ENCODE results near the gene SEMA6C. TPM values are rescaled to one million over a fixed set of nuclear protein-coding genes. Genes with fewer than 3 reads are reported as not detected.

The SEMA6C gene
- total and polyA plus RNA-seq, 2 of the 13 experiments (the other 11 are each of a cell fraction or from before 2014, with no cell fraction given): 1.4 to 2.9 TPM

DNA sequence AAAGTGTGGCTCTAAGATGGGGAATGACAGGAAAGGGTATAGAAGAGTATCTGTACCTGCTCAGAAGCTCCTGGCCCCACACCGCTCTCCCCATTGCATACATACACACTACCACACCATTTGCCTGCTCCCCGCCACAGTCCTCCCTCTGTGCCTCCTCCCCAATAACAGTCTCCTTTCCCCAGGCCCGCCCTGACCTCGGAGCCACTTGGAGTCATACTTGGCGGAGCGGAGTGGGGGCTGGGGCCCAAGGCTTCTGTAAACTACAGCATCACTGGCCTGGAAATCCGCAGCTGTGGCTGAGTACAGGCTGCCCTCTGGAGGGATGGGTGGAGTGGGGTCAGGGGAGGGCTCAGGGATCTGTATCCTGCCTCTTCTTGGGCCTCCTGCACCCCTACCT, 8.6 kb downstream of the SEMA6C start (continued):
- TF ChIP-seq KLF9 (CRISPR knock-in tag; IDR thresholded peaks at IDR 0.05; ENCODE audit: low read depth): no peak
- TF ChIP-seq TEAD2 (CRISPR knock-in tag; IDR thresholded peaks at IDR 0.05): no peak
- TF ChIP-seq U2AF1 (optimal IDR thresholded peaks at IDR 0.05; ENCODE audit: low read depth, low read length): no peak
- TF ChIP-seq TEAD3 (CRISPR knock-in tag; optimal IDR thresholded peaks at IDR 0.05; ENCODE audit: borderline replicate concordance): no peak
- TF ChIP-seq, protein P1, sequence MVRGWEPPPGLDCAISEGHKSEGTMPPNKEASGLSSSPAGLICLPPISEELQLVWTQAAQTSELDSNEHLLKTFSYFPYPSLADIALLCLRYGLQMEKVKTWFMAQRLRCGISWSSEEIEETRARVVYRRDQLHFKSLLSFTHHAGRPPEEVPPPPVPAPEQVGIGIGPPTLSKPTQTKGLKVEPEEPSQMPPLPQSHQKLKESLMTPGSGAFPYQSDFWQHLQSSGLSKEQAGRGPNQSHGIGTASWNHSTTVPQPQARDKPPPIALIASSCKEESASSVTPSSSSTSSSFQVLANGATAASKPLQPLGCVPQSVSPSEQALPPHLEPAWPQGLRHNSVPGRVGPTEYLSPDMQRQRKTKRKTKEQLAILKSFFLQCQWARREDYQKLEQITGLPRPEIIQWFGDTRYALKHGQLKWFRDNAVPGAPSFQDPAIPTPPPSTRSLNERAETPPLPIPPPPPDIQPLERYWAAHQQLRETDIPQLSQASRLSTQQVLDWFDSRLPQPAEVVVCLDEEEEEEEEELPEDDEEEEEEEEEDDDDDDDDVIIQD (CRISPR knock-in tag; IDR thresholded peaks at IDR 0.05; ENCODE audit: low read depth): no peak
- TF ChIP-seq BRCA1 (CRISPR knock-in tag; IDR thresholded peaks at IDR 0.05): no peak

GRCh38 chr1:151135433-151136385, 10.7 kb downstream of the SEMA6C start:
- in situ Hi-C loops (cut with HindIII; ENCODE audit: extremely low pct_ligation_motif_present, low pct_unique_long_range_greater_than_20kb): no loop called here
- Histone ChIP-seq H3K36me3 (replicated peaks in 1 of 2; ENCODE audit: control insufficient read depth in 1 of 2, insufficient read depth in 2 of 2, low read length in 2 of 2) (no peaks in the 10 kb centered on the region), H3K4me1 (ENCODE audit: insufficient read depth, low read length) (no peaks in the 10 kb centered on the region), H3K4me2 (ENCODE audit: low read depth, low read length) (no peak overlapping the region), H4K20me1 (ENCODE audit: insufficient read depth, low read length) (no peaks in the 10 kb centered on the region), H3K9ac (ENCODE audit: insufficient read depth, low read depth, low read length) (no peak overlapping the region), H3K9me3 (ENCODE audit: low read length) (no peaks in the 10 kb centered on the region), H3K27ac (ENCODE audit: extremely low read length, insufficient read depth, low read length) (no peak overlapping the region), H3K27me3 (ENCODE audit: control insufficient read depth in 1 of 2, insufficient read depth in 2 of 2, low read length in 2 of 2) (no peaks in the 10 kb centered on the region), H3K4me3 (replicated peaks in 1 of 3; ENCODE audit: insufficient read depth in 1 of 3, low read depth in 2 of 3, low read length in 3 of 3) (no peak overlapping the region), H2AFZ (ENCODE audit: low read length) (no peak overlapping the region), H3K79me2 (ENCODE audit: insufficient read depth, low read length) (no peaks in the 10 kb centered on the region)
- BruUV-seq (replicated peaks): no TSS peak
- whole genome bisulfite sequencing (ENCODE audit: low lambda C conversion rate): 86% methylated on average over 8 of the region's 12 CpGs
- ChIA-PET CTCF (ENCODE audit: low intra/inter-chr PET ratio, low total read pairs) (no interaction called here), POLR2A (interaction anchor here (0.6 kb wide), 1 partner anchor 37 kb away, joined by 3 read pairs; no protein-coding TSS in a partner anchor)
- no peak for TF ChIP-seq CEBPG (CRISPR knock-in tag; IDR thresholded peaks at IDR 0.05)
- TF ChIP-seq, protein P2, sequence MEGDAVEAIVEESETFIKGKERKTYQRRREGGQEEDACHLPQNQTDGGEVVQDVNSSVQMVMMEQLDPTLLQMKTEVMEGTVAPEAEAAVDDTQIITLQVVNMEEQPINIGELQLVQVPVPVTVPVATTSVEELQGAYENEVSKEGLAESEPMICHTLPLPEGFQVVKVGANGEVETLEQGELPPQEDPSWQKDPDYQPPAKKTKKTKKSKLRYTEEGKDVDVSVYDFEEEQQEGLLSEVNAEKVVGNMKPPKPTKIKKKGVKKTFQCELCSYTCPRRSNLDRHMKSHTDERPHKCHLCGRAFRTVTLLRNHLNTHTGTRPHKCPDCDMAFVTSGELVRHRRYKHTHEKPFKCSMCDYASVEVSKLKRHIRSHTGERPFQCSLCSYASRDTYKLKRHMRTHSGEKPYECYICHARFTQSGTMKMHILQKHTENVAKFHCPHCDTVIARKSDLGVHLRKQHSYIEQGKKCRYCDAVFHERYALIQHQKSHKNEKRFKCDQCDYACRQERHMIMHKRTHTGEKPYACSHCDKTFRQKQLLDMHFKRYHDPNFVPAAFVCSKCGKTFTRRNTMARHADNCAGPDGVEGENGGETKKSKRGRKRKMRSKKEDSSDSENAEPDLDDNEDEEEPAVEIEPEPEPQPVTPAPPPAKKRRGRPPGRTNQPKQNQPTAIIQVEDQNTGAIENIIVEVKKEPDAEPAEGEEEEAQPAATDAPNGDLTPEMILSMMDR (CRISPR knock-in tag; IDR thresholded peaks at IDR 0.05): peak; percentile 28
- DNase-seq (ENCODE audit: low spot score) (no peak), ATAC-seq (peak; percentile 41; the same call in 2 of the 3 replicates), FAIRE-seq (no peak)
- intact Hi-C loops (cut with micrococcal nuclease; ENCODE audit: unreplicated experiment): no loop called here
